HG02840 (cell line): ENCODE measurements around the gene PHF13.
"Not testable (repeated sequence)": the region's sequence is repeated elsewhere in the genome, so short reads cannot be mapped to it uniquely, and the experiment has no call there.

Source experiments
- ATAC-seq: cut with Tn5 transposase; IDR thresholded peaks from one replicate; pipeline ENCODE4 v1.9.1; 2021; ENCODE audit warnings: mild to moderate bottlenecking, moderate library complexity, moderate number of reproducible peaks; ENCODE audit not compliant: unreplicated experiment, low FRiP score

The PHF13 gene

DNA sequence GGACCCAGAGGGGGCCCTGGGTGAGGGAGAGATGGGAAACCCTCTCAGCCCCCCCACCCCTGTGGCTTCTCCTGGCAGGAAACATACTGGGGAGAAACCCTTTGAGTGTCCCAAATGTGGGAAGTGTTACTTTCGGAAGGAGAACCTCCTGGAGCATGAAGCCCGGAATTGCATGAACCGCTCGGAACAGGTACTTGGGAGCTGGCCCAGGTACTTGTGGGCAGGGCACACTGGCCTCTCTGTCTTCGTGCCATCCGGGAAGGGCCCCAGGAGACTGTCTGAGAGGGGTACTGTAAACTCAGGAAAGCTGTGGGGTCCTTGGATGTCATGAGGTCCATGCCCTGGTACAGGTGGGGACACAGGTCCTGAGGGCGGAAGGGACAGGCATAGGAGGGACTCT, 27.7 kb upstream of the PHF13 start:
- ATAC-seq, result no peak

DNA sequence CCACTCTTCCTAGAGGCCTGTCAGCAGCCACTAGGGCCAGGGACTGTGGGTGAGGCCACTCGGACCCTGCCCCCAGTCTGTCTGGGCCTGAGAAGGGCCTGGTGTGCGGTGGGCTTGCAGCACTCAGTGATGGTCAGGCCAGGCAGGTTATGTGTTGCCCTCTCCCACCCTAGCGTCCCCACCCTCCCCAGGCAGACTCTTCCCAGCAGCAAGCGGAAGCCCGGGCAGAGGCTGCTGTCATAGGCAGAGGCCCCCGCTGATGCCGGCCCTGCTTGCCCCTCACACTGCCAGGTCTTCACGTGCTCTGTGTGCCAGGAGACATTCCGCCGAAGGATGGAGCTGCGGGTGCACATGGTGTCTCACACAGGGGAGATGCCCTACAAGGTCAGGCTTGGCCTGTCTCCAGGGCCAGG, 27.1 kb upstream of the PHF13 start:
- no peak for ATAC-seq

DNA sequence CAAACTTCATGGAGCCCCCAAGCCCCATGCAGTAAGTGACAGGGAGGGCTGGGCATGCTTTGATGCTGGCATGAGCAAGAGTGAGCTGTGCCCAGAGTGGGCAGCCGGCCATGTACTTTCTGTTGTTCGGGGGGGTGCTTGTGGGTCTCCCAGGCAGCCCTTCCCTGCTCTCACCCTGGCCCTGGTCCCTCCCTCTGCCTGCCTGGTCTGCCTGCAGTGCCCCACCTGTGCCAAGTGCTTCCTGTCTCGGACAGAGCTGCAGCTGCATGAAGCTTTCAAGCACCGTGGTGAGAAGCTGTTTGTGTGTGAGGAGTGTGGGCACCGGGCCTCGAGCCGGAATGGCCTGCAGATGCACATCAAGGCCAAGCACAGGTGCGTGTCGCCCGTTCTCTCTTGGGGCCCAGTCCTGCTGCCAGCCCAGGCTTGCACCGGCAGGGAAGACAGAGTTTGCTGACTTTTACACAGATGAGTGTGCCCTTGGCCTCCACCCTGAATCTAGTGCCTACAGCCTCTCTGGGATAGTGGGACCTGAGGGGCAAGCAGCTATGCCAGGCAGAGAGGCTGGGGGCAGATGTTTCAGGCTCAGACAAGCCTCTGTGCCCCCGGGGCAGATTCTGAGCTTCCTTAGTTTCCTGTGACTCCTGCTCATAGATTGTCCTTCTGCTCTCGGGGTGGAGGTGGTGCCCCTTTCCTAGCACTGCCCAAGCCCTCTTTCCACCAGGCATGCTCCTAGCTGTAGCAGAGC, 26.1 kb upstream of the PHF13 start:
- no peak for ATAC-seq

- no peak for ATAC-seq
Observed at GRCh38 chr1:6588128-6588892, 25.2 kb upstream of the PHF13 start.

DNA sequence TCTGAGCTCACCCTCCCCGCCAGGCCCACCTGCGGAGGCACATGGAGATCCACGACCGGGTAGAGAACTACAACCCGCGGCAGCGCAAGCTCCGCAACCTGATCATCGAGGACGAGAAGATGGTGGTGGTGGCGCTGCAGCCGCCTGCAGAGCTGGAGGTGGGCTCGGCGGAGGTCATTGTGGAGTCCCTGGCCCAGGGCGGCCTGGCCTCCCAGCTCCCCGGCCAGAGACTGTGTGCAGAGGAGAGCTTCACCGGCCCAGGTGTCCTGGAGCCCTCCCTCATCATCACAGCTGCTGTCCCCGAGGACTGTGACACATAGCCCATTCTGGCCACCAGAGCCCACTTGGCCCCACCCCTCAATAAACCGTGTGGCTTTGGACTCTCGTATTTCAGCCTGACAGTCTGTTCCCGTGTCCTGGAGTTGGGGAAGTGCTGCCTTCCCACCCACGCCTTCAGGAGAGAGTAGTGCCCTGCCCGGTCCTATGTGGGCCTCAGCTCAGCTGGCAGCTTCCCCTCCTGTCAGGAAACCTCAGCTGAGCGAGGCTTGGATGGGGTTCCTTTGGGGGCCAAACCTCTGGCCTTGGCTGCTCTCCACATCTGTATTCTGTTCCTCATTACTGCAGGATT, 24.5 kb upstream of the PHF13 start:
- no peak for ATAC-seq

DNA sequence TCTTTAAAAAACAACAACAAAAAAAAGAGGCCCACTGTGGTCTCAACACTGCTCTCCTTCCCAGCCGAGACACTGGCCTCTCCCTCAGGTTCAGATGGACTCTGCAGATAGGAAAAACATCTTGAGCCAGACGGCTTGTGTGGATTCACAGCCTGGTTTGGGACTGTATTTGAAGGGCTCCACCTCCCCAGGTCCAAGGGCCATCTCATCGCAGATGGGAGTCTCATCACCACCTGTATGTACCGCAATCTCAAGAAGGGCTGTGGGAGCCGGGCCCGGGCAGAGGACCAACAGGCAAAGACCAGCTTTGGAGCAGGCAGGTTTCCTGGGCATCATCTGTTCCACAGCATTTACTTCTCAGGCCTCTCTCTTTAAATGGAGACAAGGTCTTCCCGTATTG, 23.5 kb upstream of the PHF13 start:
- no peak for ATAC-seq

GRCh38 chr1:6591222-6591621, 22.3 kb upstream of the PHF13 start:
- no peak for ATAC-seq

DNA sequence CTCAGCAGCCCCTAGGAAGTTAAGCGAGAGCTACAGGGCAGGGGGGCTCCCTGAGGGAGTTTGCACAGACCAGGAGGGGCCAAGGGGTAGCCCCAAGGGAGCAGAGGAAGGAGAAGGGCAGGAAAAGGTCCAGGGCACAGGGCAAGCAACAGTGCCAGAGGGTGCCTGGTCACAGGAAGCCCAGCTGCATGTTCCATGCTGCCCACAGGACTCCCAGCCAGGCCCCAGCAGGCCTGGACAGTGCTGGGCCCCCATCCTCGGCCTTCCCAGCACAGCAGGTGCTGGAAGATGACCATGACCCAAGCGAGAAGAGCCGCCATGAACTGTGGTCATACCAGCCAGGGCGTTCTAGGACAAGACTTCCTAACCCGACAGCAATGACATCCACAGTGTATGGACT, 21.9 kb upstream of the PHF13 start:
- ATAC-seq, result no peak

DNA sequence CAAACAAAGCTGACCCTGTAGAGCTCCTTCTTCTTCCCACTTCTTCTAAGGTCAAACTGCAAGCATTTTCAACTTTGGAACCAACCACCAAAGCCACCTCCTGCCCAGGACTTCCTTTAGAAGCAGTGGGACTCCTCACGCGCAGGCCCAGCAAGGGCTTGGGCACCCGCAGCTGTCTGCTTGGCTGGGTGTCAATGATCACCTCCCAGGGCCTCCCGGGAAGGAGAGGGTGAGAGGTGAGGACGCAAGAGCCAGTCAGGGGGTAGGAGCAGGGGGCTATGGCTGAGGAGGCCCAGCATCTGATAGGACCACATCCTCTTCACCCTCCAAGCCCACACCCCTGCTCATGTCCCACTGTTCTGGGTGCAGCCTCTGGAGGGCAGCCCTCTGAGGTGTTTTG, 21.1 kb upstream of the PHF13 start:
- ATAC-seq, result no peak

DNA sequence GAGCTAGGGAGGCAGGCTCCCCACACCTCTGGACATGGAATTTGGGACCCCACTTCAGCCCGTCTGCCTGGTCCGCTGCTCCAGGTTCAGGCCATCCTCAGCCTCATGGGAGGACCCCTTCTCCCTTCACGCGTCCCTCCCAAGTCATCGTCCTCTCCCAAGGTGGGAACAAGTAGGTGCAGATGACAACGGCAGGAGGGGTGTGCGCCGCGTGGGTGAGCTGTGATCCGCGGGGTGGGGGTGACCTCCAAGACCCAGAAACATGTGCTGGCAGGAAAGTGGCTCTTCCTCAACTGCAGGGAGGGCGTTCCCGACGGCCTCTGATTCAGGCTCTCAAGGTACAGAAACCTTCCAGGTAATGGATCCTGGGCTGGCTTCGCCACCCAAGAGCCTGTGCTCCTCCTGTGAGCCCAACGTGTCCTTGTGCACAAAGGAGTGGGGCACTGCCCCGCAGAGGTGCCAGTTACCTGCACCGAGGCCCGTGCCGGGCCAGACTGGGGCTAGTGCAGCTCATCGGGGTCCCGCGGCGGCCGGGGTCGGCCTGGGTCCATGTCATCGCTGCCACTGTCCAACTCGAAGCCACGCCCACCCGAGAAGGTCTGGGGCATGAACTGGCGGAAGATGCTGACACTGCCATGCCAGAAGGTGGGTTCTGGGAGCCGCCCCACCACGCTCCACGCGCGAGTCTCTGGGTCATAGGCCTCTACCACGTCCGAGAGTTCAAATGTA, 20.5 kb upstream of the PHF13 start:
- no peak for ATAC-seq

- ATAC-seq, result no peak
Observed at GRCh38 chr1:6593810-6594209, 19.7 kb upstream of the PHF13 start.

GRCh38 chr1:6594977-6595740, 18.4 kb upstream of the PHF13 start:
- ATAC-seq, result no peak

- ATAC-seq, result no peak
Observed at GRCh38 chr1:6596351-6596750, 17.2 kb upstream of the PHF13 start.

DNA sequence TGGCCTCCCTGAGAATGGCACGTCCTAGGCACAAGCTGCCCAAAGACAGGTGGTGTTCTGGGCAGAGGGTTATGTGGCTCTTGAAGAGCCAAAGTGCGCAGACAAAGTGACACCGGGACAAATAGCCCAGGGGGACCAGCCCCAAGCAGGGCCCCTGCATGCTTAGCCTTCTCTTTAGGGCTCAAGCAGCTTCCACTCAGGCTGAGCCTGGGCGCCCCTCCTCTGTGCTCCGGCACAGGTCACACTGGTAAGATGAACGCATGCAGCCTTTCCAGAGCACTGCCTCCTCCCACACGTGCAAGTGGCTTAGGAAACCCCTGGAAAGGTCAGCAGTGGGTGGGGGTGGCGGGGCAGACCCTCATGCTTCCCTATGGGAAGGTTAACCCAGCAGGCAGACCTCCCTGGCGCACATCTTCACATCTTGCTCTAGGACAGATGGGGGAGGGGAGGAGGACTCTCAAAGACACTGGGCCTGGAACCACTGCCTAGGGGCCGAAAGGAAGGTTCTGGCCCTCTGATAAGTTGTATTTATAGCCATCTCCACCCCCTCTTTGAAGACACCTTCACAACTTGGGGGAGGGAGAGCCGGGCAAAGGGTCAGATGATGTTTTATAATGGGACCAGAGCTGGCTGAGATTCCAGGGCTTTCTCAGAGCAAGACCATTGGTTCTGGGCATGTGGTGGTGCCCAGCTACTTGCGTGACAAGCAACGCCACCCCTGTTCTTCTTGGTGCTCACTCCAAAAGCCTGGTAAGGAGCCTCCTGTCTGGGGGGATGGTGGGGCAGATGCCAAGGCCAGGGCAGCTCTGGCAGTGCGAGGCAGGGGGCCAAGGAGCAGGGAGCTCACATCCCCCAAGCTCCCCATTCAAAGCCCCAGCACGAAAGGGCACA, 16.4 kb upstream of the PHF13 start:
- ATAC-seq, result no peak

DNA sequence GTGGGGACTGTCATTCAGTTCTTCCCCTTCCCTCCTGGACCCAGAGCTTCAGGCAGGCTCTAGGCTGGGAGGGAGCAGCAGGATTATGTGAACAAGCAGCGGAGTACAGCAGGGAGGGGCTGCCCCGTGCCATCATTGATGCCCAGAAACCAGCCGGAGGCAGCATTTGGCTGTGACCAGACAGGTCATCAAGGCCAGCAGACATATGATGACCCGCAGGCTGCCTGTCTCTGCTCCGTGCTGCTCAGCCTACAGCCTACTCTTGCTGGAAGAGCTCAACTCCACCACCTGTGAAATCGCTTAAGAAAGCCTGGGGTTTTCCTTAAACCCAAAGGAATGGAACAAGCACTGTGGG, 15.8 kb upstream of the PHF13 start:
- no peak for ATAC-seq

DNA sequence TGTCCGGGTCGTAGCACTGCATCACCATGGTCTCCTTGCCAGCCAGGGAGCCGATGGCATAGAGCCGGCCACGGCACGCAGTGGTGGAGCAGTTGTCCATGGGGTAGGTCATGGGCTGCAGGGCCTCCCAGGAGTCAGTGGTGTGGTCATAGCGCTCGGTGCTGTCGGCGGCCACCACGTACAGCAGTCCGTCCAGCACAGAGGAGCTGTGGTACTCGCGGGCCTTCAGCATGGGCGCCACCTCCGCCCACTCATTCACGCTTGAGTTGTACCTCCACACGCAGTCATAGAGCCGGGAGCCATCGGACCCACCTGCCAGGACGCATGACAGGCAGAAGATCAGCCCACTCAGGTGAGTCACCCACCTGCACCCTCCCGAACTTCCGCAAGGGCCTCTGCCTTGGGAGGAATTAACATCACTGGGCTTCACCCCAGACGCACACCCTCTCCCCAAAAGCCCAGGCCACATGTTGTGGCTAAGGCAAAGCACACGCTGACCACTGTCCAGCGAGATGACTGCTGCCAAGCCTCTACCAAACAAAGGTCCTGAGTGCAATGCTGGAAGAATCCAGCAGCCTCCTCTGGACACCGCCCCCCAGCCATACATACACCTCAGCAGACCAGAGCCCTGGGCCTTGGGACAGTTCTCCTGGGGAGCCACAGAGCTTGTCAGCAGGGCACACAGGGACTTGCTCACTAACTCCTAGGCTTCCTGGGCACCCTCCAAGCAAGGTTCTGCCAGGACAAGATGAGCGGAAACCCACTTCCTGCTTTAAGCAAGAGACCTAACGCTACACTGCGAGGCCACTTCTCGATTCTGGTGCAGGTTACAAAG, 14.2 kb upstream of the PHF13 start:
- ATAC-seq, result no peak

- ATAC-seq, result not testable (repeated sequence)
Observed at GRCh38 chr1:6599991-6600390, 13.5 kb upstream of the PHF13 start.

DNA sequence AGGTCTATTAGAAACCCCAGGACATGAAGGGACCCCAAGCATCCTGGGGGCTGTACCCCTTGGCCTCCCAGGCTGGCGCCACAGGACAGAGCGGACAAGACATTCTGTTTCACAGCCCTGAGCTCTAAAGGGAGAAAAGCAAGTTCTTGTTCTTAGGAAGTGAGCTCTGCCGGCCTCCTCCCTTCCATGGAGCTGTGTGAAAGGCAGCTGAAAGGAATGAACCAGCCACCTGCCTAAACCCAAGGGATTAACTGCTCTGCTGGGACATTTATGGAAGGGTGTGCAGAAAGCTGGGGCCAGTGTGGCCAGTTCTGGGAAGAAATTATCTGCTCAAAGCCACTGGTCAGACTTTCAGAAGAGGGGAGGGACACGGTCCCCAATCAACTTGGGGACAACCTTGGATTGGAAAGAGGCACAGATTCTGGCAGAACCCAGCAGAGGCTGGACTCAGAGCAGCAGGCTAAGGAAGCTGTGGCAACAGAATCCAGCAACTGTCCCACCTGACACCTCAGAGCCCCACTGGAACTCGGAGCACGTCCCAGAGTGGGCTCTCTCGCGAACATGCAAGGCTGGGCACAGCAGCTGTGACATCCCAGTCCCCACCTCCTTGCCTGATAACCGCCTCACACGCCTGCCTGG, 13.0 kb upstream of the PHF13 start:
- no peak for ATAC-seq
